HAP-1 (cell line): ENCODE measurements around the gene OR1S2.

Experiments
- DNase-seq, 2 experiments: peaks; one replicate each; pipeline ENCODE4 v3.0.0-alpha.2; 2016 to 2020; ENCODE audit warnings: low spot score in 2 of 2
- H3K27me3 ChIP-seq: fragments of 250-450 bp; sonication (Bioruptor Pico); 2 replicates; pipeline ENCODE4 v1.5.1; 2020; ENCODE audit warnings: low read depth, mild to moderate bottlenecking, moderate library complexity
- H3K36me3 ChIP-seq: fragments of 250-450 bp; sonication (Bioruptor Pico); replicated peaks from 2 replicates; pipeline ENCODE4 v1.5.1; 2020; ENCODE audit warnings: mild to moderate bottlenecking
- H3K4me1 ChIP-seq: fragments of 250-450 bp; sonication (Bioruptor Pico); 2 replicates; pipeline ENCODE4 v1.5.1; 2020; ENCODE audit warnings: mild to moderate bottlenecking
- H3K4me3 ChIP-seq: fragments of 250-450 bp; sonication (Bioruptor Pico); 2 replicates; pipeline ENCODE4 v1.5.1; 2020; ENCODE audit warnings: mild to moderate bottlenecking, moderate library complexity
- H3K9me3 ChIP-seq: fragments of 250-450 bp; sonication (Bioruptor Pico); 2 replicates; pipeline ENCODE4 v1.5.1; 2020; ENCODE audit warnings: mild to moderate bottlenecking, moderate library complexity
- in situ Hi-C: fragments of 300-500 bp; cut with MboI; formaldehyde crosslinking; loops from 3 replicates; pipeline ENCODE4 v1.14.3; 2020; ENCODE audit warnings: low sequenced_read_pairs, inconsistent platforms, mixed read lengths

OR1S2 gene

DNA sequence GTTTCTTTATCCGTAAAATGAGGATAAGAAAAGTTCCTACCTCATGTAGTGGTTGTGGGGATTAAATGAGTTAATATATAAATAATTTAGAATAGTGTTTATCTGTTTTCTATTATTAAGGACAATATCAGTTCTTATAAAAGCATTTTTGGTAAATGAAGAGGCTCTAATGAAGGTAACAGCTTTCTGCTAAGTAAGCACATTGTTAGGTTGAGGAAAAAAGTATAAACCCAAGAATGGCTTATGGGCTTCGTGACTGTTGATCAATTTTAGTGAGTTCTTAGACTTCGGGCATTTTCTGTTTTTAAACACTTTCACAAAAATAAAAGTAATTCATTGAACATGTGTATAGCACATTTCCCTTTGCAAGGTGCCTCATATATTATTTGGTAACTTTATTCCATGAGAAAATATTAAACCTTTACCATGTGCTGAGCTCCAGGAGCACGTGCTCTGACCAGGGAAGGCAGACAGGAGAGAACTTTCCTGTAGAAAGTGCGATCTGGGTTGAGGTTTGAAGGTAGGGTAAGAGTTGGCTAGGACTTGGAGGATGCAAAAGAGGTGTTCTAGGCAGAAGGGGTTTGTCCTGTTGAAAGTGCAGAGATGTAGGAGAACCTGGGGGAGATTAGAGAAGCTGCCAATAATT lies 26.4 kb downstream of the OR1S2 start:
- 0 out of 2 replicates have a peak, but pooled peaks cover 3% of the 10 kb centered on the region for H3K27me3 ChIP-seq
- no peaks in the 10 kb centered on the region for H3K36me3 ChIP-seq
- no peak overlapping the region for H3K4me3 ChIP-seq
- no peaks in the 10 kb centered on the region for H3K4me1 ChIP-seq
- no peaks in the 10 kb centered on the region for H3K9me3 ChIP-seq
- in situ Hi-C loops, result loop anchor here (25.0 kb wide), 1 partner anchor 90 kb away; no protein-coding TSS in a partner anchor
- DNase-seq, result no peak

DNA sequence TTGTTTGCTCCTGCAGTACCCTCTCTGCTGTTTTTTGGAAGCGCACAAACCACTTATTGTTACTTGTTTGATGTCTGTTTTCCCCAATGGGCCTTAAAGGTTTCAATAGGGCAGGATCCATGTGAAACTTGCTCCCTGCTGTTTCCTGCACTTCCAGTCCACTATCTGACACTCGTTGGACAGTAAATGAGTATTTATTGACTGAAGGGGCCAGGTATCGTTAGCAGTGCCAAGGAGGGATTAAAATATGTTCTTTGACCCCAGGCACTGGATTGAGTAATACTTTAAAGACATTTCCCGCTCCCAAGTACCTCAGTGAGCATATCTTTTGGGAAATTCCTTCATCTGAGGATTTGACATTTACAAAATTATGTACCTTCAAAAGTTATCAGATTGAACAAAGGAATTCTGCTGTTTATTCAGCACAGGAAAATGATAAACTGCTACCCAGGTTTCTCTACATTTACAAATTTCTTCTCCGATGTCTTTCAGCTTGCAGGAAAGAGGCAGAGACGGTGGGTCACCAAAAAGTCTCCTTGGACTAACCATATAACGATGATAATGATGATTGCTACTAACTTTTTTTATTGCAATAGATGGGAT lies 38.3 kb downstream of the OR1S2 start:
- Histone ChIP-seq H3K4me3 (no peak overlapping the region), H3K27me3 (no peaks in the 10 kb centered on the region), H3K4me1 (no peaks in the 10 kb centered on the region), H3K36me3 (no peaks in the 10 kb centered on the region), H3K9me3 (no peaks in the 10 kb centered on the region)
- in situ Hi-C loops, result no loop called here
- no peak for DNase-seq

DNA sequence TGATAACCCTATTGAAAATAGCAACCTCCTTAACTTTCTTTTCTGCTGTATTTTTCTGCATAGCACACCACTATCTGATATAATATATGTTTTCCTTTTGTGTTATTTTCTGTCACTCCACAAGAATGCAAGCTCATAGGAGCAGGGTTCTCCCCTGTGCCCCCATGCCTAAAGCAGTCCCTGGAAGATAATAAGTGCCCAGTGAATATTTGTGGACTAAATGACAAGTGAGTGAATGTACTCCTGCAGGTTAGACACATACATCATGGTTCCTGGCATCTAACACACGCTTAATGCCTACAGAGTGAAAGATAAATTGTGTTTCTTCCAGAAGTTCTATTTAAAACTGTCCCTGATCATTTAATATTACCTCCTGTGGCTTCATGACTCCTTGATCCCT lies 39.0 kb downstream of the OR1S2 start:
- Histone ChIP-seq H3K36me3 (no peaks in the 10 kb centered on the region), H3K4me3 (no peak overlapping the region), H3K4me1 (no peaks in the 10 kb centered on the region), H3K27me3 (no peaks in the 10 kb centered on the region), H3K9me3 (no peaks in the 10 kb centered on the region)
- in situ Hi-C loops, result no loop called here
- no peak for DNase-seq

DNA sequence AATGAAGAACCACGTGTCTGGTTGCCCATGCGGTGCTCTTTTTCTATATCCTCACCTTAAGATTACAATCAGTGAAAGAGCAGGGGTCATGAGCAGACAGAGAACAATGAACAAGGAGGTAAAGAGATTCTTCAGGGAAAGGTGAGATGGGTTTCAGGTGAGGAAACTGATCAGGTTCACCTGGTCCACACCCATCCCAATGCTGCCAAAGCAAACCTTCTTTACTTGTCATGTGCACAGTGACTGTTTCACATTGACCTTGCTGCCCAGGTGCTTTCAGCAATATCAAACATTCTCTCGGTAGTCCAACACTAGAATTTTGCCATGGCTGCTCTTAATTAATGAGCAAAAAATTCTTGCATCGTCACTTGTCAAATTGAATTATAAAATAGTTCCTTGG lies 39.6 kb downstream of the OR1S2 start:
- no peaks in the 10 kb centered on the region for H3K36me3 ChIP-seq
- no peaks in the 10 kb centered on the region for H3K4me1 ChIP-seq
- in situ Hi-C loops, result no loop called here
- H3K4me3 ChIP-seq, result no peak overlapping the region
- DNase-seq, result no peak
- no peaks in the 10 kb centered on the region for H3K27me3 ChIP-seq
- H3K9me3 ChIP-seq, result no peaks in the 10 kb centered on the region
